MM.1S (cell line): ENCODE results near the gene IL22RA2.

ENCODE experiments used
- CTCF ChIP-seq: fragments of 300-600 bp; sonication (generic); IDR thresholded peaks from 2 replicates; pipeline ENCODE4 v1.5.1; 2016; ENCODE audit warnings: antibody characterized with exemption, low read length, mixed read lengths
- EZH2 ChIP-seq: fragments of 300-600 bp; sonication (generic); optimal IDR thresholded peaks from 2 replicates; pipeline ENCODE3; 2017; ENCODE audit warnings: low read depth, mild to moderate bottlenecking, antibody characterized with exemption, low read length, mixed read lengths
- EZH2phosphoT487 ChIP-seq: fragments of 300-600 bp; sonication (generic); IDR thresholded peaks from 2 replicates; pipeline ENCODE4 v1.6.1; 2018; ENCODE audit warnings: antibody characterized with exemption, low read length

DNA sequence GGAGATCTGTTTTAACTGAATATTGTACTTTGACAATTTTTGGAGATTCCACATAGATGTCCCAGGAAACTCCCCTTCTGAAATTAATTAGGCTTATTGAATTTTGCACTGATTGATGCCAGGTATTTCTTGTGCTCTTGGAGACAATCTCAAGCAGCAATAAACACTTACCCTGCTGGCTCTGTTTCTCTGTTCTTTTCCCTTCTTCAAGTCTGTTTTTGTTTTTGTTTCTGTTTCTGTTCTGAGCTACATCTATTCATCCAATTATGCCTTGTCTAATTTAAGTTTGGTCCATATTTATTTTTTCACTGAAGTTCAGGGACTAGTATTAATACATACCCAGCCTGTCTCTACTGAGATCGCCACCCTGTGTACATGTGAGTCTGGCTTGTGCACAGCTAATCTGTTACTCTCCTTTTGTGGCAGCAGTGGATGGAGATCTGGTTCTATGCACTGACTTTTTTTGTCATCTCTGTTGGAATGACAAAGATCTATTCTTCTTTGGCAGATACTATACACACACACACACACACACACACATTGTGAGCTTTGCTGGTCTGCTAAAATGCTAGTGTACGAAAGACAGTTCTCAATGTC lies 51.9 kb downstream of the IL22RA2 start:
- TF ChIP-seq CTCF (no peak), EZH2 (no peak), EZH2phosphoT487 (no peak)
